Motor neuron (in vitro differentiated cells): ENCODE data around the gene PDIA4. TPM values are rescaled to one million over a fixed set of nuclear protein-coding genes. Genes with fewer than 3 reads are reported as not detected.
"Not testable (repeated sequence)": the region's sequence is repeated elsewhere in the genome, so short reads cannot be mapped to it uniquely, and the experiment has no call there.

Source experiments
- ATAC-seq, 8 experiments: fragments of 200-7000 bp; cut with Tn5 transposase; replicated peaks in 6 of 8; 2 replicates each; pipeline ENCODE4 v1.8.0; 2021; ENCODE audit warnings: mild to moderate bottlenecking in 8 of 8, moderate library complexity in 8 of 8
- H3K27ac ChIP-seq, 2 donors: fragments of 250-450 bp; sonication (Bioruptor Pico); 2 replicates each; pipeline ENCODE4 v1.9.0; 2021; ENCODE audit warnings: antibody characterized with exemption in 2 of 2, mild to moderate bottlenecking in 2 of 2, moderate library complexity in 1 of 2
- H3K4me1 ChIP-seq, 2 donors: fragments of 250-450 bp; sonication (Bioruptor Pico); replicated peaks in 1 of 2; 2 replicates each; pipeline ENCODE4 v1.6.1; 2021; ENCODE audit warnings: antibody characterized with exemption in 2 of 2, mild to moderate bottlenecking in 2 of 2, moderate library complexity in 1 of 2
- H3K4me3 ChIP-seq, 5 donors: fragments of 250-450 bp; sonication (Bioruptor Pico); 2 replicates each; pipeline ENCODE4 v1.9.0; 2021; ENCODE audit warnings: antibody characterized with exemption in 5 of 5, mild to moderate bottlenecking in 5 of 5, moderate library complexity in 4 of 5
- WGBS, 10 experiments: fragments of 450-650 bp; shearing (Covaris generic); methylation state at CpG; one replicate each; pipeline ENCODE4 v1.0.0; 2022; 5-methylcytosine and 5-hydroxymethylcytosine counted together
- in situ Hi-C, 9 experiments: fragments of 400-800 bp; cut with MboI; loops; one replicate each; pipeline ENCODE4 v1.15.0; 2021; ENCODE audit warnings: low sequenced_read_pairs in 9 of 9, low pct_unique_long_range_greater_than_20kb in 2 of 9; ENCODE audit not compliant: unreplicated experiment in 9 of 9
- total RNA-seq, 8 experiments: library from RNA; unstranded; fragments of 300-600 nt; gene quantifications; 2 replicates each; pipeline versions ENCODE4 v1.2.3 to v1.2.4, GENCODE V29; 2022

The PDIA4 gene, protein sequence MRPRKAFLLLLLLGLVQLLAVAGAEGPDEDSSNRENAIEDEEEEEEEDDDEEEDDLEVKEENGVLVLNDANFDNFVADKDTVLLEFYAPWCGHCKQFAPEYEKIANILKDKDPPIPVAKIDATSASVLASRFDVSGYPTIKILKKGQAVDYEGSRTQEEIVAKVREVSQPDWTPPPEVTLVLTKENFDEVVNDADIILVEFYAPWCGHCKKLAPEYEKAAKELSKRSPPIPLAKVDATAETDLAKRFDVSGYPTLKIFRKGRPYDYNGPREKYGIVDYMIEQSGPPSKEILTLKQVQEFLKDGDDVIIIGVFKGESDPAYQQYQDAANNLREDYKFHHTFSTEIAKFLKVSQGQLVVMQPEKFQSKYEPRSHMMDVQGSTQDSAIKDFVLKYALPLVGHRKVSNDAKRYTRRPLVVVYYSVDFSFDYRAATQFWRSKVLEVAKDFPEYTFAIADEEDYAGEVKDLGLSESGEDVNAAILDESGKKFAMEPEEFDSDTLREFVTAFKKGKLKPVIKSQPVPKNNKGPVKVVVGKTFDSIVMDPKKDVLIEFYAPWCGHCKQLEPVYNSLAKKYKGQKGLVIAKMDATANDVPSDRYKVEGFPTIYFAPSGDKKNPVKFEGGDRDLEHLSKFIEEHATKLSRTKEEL
- 100 to 1,000 TPM in 5 of 8 experiments, 10 to 100 TPM in 3; 78.7 to 201 (median 109) TPM for total RNA-seq

GRCh38 chr7:149028346-149029109, at the start of gene PDIA4:
Gene PDIA4, minus strand, starts transcription at chr7:149028505. Its CDS starts 97 bp downstream, at chr7:149028408.
- peak; percentile 89 to 97 (median 96) for ATAC-seq
- Histone ChIP-seq H3K4me3 (peak within 1 kb of the TSS; percentile 61 to 83 (median 75)), H3K4me1 (peaks cover 0 to 8% of the 10 kb centered on the region in 2 donors), H3K27ac (peak within 1 kb of the TSS; percentile 72 to 76)
- in situ Hi-C loops = no loop called here
- WGBS, 10 experiments = 0 to 17% methylated on average over 1 to 5 of the region's 87 CpGs; no CpG with 5 or more reads in 8 of the 10 experiments

GRCh38 chr7:149077594-149077993, 49.3 kb upstream of the PDIA4 start:
- 67 to 100% (median 100%) methylated on average over 1 to 5 of the region's 9 CpGs; no CpG with 5 or more reads in 3 of the 10 experiments for WGBS, 10 experiments
- in situ Hi-C loops = no loop called here
- Histone ChIP-seq H3K4me1 (no peaks in the 10 kb centered on the region), H3K27ac (no peak overlapping the region), H3K4me3 (no peak overlapping the region)
- ATAC-seq = no peak

DNA sequence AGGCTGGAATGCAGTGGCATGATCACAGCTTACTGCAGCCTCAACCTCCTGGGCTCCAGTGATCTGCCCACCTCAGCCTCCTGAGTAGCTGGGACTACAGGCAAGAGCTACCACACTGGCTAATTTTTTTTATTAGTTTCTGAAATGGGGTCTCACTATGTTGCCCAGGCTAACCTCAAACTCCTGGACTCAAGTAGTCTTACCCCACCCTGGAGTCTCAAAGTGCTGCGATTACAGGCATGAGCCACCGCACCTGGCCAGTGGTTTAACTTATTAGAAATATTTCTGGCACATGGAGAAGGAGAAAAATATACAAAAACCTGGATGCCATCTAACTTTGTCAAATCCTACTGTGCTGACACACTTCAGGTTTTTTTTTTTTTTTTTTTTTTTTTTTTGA, 47.0 kb upstream of the PDIA4 start:
- ATAC-seq = no peak
- Histone ChIP-seq H3K4me1 (no peaks in the 10 kb centered on the region), H3K27ac (no peak overlapping the region), H3K4me3 (no peak overlapping the region)
- WGBS, 10 experiments = 92 to 100% (median 100%) methylated on average over 1 to 2 of the region's 2 CpGs; no CpG with 5 or more reads in 5 of the 10 experiments
- in situ Hi-C loops = no loop called here

DNA sequence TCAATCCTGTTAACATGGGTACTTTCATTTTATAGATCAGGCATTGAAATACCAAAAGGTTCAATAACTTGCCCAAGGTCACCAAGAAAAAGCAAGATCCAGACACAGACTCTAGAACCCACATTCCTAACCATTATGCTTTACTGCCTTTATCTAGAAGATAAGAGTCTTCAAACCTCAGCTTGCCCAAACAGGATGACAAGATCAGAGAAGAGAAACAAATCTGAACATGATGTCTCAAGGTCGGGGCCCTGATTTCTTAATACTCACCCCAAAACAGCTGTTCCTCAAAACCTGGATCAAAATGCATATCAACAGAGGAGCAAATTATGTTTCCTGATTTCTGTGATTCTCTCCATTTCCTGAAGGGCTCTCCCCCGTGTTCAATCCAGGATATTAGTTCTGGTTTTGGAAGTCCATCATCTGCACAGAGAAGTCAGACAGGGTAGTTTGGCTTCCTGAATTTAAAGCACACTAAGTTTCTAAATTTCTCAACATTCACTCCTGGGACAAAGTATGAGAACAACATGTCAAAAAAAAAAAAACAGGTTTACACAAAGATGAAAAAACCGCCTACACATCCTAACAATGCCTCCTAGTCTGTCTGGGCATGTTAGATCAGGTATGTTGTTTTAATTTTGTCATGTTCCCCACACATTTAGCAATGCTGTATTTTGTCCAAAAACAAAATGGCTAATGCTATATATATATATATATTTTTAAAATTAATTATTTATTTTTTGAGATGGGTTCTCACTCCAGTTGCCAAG, 46.0 kb upstream of the PDIA4 start:
- Histone ChIP-seq H3K27ac (no peak overlapping the region), H3K4me1 (no peaks in the 10 kb centered on the region)
- in situ Hi-C loops = no loop called here

GRCh38 chr7:149072438-149072775, 44.1 kb upstream of the PDIA4 start:
- 81 to 100% (median 91%) methylated on average over 1 to 4 of the region's 4 CpGs; no CpG with 5 or more reads in 2 of the 10 experiments for WGBS, 10 experiments
- H3K4me3 ChIP-seq = no peak overlapping the region
- no peak overlapping the region for H3K27ac ChIP-seq
- H3K4me1 ChIP-seq = no peaks in the 10 kb centered on the region
- ATAC-seq = no peak
- in situ Hi-C loops = no loop called here

More for the DNA sequence above, 46.0 kb upstream of the PDIA4 start:
- no peak for ATAC-seq
- WGBS, 10 experiments = 60 to 100% (median 96%) methylated on average over 1 to 3 of the region's 3 CpGs; no CpG with 5 or more reads in 4 of the 10 experiments
- H3K4me3 ChIP-seq = no peak overlapping the region

- no peak overlapping the region for H3K4me3 ChIP-seq
- no peak overlapping the region for H3K27ac ChIP-seq
- peak in 5 of 8 experiments; percentile 33 to 64 (median 42) for ATAC-seq
- in situ Hi-C loops = no loop called here
- 65 to 100% (median 92%) methylated on average over 2 to 14 of the region's 46 CpGs; no CpG with 5 or more reads in 3 of the 10 experiments for WGBS, 10 experiments
- H3K4me1 ChIP-seq = no peaks in the 10 kb centered on the region
Measured at GRCh38 chr7:149071641-149072437, 43.5 kb upstream of the PDIA4 start.

DNA sequence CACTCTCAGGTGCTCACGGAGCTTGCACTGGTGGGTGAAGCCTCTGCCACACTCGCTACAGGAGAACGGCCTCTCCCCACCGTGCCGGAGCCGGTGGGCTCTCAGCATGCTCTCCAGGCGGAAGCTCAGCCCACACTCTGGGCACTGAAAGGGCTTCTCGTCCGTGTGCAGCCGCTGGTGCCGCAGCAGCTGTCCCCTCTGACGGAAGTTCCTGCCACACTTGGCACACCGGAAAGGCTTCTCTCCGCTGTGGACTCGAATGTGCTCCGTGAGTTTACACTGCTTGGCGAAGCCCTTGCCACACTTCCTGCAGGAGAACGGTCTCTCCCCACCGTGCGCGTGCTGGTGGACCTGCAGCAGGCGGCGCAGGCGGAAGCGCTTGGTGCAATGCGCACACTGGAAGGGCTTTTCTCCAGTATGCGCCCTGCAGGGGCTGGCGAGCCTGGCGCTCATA, 42.9 kb upstream of the PDIA4 start:
- Histone ChIP-seq H3K4me1 (no peaks in the 10 kb centered on the region), H3K27ac (peak overlapping the region in 1 of 2 donors; percentile 37), H3K4me3 (no peak overlapping the region)
- peak in 1 of 8 experiments; percentile 23 for ATAC-seq
- 92 to 100% (median 100%) methylated on average over 1 to 14 of the region's 29 CpGs; no CpG with 5 or more reads in 3 of the 10 experiments for WGBS, 10 experiments
- in situ Hi-C loops = no loop called here

GRCh38 chr7:149070372-149071125, 42.2 kb upstream of the PDIA4 start:
- WGBS, 10 experiments = 74 to 100% (median 86%) methylated on average over 1 to 22 of the region's 31 CpGs; no CpG with 5 or more reads in 3 of the 10 experiments
- ATAC-seq = peak in 2 of 8 experiments; percentile 3 to 30
- Histone ChIP-seq H3K4me1 (peaks cover 0 to 2% of the 10 kb centered on the region in 2 donors), H3K27ac (peak overlapping the region in 1 of 2 donors; percentile 37), H3K4me3 (no peak overlapping the region)
- in situ Hi-C loops = no loop called here

DNA sequence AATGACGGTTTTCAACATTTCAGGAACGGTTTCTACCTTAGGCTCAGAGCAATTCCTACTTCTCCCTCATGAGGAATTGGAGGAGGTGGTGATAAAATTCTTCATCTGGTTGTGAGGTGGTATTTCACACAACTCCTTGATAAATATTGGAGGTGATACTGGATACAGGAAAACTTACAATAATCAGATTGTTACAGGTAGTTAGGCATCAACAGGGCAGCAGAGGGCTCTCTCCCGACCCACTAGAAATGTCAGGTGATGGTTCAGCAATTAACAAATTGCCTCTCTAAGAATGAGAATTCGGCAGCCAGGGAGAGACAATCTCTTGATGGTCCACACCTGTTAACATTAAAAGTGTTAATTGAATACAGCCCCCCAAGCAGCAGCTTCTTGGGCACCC, 39.6 kb upstream of the PDIA4 start:
- no peak for ATAC-seq
- no peak overlapping the region for H3K4me3 ChIP-seq
- H3K27ac ChIP-seq = no peak overlapping the region
- peaks cover 5 to 6% of the 10 kb centered on the region in 2 donors for H3K4me1 ChIP-seq
- 50 to 92% (median 80%) methylated on average over 1 to 4 of the region's 4 CpGs; no CpG with 5 or more reads in 3 of the 10 experiments for WGBS, 10 experiments
- in situ Hi-C loops = no loop called here

GRCh38 chr7:149063476-149063875, 35.2 kb upstream of the PDIA4 start:
- Histone ChIP-seq H3K4me1 (peaks cover 5 to 6% of the 10 kb centered on the region in 2 donors), H3K4me3 (no peak overlapping the region), H3K27ac (no peak overlapping the region)
- in situ Hi-C loops = no loop called here
- ATAC-seq = no peak

- not testable (repeated sequence) for ATAC-seq
Measured at GRCh38 chr7:149062217-149062899, 34.1 kb upstream of the PDIA4 start.

More at GRCh38 chr7:149062217-149062899, 34.1 kb upstream of the PDIA4 start:
- in situ Hi-C loops, H3K27ac ChIP-seq, H3K4me3 ChIP-seq, H3K4me1 ChIP-seq: not testable (repeated sequence)
- 33 to 100% (median 89%) methylated on average over 3 to 8 of the region's 10 CpGs; no CpG with 5 or more reads in 2 of the 10 experiments for WGBS, 10 experiments
